Kidney glomerular epithelial cell (primary cell): ENCODE measurements around the gene STIL.
"Not testable (repeated sequence)": the region's sequence is repeated elsewhere in the genome, so short reads cannot be mapped to it uniquely, and the experiment has no call there.

Experiments
- DNase-seq: peaks from one replicate; lab custom pipeline; 2025; lab: John Stamatoyannopoulos, UW

Gene STIL

GRCh38 chr1:47313915-47314664 is at the start of gene STIL:
STIL (minus strand) TSS chr1:47314147; CDS start chr1:47310319, 3,828 bp downstream.
- DNase-seq, result peak; percentile 99

- DNase-seq, result no peak
Measured at GRCh38 chr1:47362828-47363227, 48.9 kb upstream of the STIL start.

- DNase-seq, result no peak
Measured at GRCh38 chr1:47361380-47361779, 47.4 kb upstream of the STIL start.

- no peak for DNase-seq
Measured at GRCh38 chr1:47351305-47351704, 37.4 kb upstream of the STIL start.

GRCh38 chr1:47348246-47348645 is 34.3 kb upstream of the STIL start:
- DNase-seq, result no peak

- no peak for DNase-seq
Measured at GRCh38 chr1:47347735-47348134, 33.8 kb upstream of the STIL start.

DNA sequence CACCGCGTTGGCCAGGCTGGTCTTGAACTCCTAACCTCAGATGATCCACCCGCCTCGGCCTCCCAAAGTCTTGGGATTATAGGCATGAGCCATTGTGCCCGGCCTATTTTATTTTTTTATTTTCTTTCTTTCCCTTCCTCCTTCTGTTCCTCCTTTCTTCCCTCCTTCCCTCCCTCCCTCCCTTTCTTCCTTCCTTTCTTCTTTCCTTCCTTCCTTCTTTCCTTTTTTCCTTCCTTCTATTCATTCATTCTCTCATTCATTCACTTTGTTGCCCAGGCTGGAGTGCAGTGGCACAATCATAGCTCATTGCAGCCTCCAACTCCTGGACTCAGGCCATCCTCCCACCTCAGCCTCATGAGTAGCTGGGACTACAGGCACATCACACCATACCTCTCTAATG is 33.0 kb upstream of the STIL start:
- DNase-seq, result not testable (repeated sequence)

- no peak for DNase-seq
Measured at GRCh38 chr1:47340227-47340626, 26.3 kb upstream of the STIL start.

DNA sequence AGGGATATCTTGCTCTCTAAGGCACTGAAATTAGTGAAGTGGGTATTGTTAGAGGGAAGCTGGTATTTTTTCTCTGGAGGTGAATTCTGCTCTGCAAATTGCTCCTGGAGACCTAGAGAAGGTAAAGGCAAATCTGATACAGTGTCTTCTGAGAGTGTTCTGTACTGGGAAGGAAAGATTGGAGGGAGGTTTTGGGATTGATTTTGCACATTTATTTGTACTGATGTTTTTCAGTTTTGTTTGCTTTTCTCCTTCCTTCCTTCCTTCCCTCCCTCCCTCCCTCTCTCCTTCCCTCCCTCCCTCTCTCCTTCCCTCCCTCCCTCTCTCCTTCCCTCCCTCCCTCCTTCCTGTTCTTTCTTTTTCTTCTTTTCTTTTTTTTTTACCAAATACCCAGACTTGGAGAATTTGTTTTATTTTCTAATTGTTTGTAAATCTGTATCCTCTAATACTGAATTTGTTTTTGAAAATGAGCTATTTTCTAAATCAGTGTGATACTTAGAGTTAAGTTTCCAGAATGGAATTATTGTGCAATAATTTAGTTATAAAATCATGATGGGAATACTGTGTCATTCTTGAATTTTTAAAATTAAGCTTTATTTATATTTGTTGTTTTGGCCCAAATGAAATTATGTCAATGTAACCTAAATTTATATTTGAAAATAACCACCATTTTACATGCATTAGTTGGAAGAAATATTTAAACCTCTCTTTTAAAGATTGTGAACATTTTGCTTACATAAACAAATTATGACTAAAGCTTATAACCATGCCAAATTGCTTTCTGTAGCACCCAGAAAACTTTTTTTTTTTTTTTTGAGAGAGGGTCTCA is 24.5 kb upstream of the STIL start:
- no peak for DNase-seq

DNA sequence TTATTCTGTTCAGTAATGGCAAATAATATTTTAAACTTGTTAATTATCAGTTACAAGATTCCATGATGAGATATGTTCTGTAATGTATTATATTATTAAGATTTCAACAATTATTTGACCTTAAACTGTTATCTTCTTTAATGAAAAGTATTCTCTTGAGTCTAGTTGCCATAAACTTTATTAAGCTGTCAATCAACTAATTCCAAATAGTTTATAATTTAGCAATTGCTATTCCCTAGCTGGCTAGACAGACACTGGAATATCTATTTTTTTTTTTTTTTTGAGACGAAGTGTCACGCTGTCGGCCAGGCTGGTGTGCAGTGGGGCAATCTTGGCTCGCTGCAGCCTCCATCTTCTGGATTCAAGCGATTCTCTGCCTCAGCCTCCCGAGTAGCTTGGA is 23.4 kb upstream of the STIL start:
- DNase-seq, result no peak

DNA sequence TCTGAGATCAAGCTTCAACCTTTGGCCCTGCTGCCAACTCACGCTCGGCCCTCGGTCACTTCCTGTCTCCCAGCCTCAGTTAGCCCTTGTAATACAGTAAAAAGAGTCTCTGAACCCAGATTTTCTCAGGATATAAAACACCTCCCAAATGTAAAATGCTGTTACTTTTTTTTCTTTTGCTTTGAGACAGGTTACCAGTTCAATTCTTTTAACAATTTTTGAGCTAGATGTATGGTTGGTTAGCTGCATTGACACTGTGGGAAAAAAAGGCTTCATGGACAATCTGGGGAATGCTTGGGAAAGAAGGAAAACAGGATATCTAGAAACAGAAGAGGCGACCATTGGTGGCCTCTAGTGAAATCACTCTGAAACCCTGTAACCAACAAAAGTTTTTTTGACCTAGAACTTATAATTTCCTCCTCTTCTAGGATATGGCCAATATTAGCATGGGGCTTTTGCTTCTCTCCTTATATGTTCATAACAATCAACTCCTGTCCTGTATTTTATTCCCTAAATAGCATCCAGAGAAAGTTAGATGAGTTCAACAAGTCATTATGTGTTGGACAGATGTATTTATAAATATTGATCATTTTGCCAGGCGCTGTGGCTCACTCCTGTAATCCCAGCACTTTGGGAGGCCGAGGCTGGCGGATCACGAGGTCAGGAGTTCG is 21.0 kb upstream of the STIL start:
- no peak for DNase-seq

DNA sequence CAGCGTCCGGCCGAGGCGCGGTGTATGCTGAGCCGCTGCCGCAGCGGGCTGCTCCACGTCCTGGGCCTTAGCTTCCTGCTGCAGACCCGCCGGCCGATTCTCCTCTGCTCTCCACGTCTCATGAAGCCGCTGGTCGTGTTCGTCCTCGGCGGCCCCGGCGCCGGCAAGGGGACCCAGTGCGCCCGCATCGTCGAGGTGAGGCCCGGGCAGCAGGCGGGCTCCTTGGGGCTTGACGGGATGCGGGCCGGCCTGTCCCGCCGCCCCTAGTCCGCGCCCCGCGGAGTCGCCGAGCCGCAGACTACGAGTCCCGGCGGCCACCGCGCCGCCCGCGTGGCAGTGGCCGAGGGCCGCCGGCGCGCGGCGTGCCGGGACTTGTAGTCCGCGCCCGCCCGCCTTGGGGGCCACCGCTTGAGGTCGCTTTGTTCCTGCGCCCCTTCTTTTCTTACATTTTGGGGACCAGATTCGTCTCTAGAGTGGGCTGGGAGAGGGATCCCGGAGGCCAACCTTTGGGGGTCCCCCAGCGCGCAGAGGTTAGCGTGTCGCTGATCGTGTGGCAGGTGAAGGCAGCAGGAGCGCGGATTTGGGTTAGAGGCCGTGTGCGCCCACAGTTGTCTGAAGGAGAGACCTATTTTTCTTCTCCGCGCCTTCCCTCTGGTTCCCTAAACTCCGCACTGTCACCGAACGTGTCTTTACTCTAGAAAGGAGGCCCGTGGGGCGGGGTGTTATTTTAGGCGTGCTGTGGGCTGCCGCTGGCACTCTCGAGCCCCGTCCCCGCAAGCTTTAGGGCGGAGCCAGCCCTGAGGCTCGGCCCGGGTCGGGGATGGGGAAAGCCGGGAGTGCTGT is 20.2 kb upstream of the STIL start:
- peak; percentile 76 for DNase-seq

- peak; percentile 76 for DNase-seq
Measured at GRCh38 chr1:47333578-47333921, 19.6 kb upstream of the STIL start, which contains the start of gene CMPK1. CMPK1 (plus strand) TSS chr1:47333790; CDS start chr1:47333946, 156 bp downstream.

DNA sequence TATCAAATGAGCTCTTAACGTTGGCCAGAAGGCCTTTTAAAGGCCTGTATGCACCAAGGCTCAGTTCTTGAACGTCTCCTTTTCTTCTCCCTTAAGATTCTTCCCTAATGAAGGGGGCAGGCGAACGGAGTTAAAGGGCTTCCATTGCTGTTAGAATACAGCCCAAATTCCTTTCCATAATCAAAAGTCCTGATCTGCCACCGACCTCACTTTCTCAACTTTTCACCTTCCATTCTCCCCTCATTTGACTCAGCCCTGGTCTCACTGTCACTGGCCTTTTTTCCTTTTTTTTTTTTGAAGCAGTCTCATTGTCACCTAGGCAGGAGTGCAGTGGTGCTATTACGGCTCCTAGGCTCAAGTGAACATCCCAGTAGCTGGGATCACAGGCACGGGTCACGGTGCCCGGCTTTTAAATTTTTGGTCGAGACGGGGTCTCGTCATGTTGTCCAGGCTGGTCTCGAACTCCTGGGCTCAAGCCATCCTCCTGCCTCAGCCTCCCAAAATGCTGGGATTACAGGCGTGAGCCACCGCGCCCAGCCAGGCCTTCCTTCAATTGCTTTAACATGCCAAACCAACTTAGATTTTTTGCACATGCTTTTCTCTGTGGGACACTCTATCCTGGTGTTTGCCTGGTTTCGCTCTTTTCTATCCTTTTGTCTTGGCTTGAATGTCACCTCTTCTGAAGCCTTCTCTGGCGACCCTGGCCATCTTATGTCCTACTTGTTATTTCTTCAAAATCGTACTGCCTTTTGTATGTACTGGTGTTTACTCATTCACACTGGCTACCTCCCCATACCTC is 19.0 kb upstream of the STIL start:
- no peak for DNase-seq

DNA sequence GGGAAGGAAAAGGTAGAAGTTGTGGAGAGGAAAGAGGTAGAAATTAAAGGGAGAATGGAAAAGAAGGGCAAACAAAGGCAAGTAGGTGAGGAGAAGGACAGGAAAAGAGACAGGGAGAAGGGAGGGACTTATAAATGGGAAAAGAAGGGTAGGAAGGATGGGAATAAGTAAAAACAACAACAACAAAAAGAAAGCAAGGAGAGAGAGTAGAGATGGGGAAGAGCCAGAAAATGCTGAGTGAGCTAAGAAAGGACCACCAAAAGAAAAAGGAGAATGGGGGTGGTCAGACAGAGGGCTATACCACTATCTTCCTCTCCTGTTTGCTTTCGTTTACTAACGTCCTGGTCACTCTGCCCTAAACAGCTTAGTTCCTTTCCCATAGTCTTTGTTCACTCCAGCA is 17.9 kb upstream of the STIL start:
- no peak for DNase-seq

DNA sequence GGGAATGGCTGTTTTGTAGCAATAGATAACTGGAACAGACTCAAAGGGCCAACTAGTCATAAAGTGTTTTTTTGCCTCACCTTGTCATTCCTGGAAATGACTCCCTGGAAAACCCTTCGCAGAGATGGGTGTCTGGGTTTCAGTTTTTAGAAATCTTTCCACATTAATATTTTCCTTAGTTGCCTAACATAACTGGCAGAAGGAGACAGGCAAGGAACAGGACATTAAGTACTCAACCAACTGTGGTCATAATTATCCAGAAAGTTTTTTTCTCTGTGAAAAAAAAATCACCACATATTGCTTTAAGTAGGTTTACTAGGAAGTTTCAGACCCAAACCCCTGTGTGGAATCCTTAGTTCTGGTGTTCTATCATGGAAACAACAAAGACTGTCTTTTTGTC is 16.3 kb upstream of the STIL start:
- DNase-seq, result no peak

GRCh38 chr1:47328992-47329391 is 15.0 kb upstream of the STIL start:
- no peak for DNase-seq

DNA sequence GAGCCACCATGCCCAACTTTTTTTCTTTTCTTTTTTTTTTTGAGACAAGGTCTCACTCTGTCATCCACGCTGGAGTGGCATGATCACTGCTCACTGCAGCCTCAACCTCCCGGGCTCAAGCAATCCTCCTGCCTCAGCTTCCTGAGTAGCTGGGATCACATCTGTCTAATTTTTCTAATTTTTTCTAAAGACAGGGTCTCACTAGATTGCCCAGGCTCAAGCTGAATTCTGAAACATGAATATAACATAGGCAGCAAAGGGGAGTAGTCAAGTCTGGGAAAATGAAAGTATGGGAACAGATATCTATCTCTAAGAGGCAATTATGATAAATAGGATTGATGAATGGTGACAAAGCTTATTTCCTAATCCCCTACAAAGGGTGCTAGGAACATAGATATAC is 12.3 kb upstream of the STIL start:
- no peak for DNase-seq

DNA sequence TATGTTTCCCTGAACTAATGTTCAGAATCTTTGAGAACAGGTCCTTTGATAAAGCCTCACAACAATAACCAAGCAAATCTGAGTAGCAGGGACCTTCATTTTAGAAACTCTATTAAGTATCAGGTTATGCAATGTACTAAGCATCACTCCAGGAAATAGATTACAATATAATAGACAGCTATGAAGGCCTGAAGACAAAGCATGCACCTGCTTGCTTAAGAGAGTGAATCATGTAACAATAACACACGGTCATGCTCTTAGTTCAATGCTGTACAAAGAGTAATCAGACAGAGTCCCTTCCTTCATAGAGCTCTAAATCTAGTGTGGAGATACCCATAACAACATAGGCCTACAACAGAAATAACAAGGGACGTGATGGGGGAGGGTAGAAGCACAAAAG is 11.6 kb upstream of the STIL start:
- peak; percentile 51 for DNase-seq

DNA sequence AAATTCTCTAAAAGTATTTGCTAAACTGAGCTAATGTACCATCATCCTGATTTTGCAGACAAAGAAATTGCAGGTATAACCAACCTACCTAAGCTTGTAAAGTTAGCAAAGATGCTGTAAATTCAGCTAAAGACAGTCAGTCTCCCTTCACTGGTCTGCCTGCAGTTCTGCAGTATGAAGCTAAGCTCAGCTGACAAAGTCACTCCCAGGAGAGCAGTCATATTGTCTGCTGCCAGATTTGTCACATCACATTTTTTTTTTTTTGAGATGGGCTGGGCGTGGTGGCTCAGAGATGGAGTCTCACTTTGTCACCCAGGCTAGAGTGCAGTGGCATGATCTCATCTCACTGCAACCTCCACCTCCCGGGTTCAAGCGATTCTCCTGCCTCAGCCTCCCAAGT is 10.7 kb upstream of the STIL start:
- no peak for DNase-seq

- no peak for DNase-seq
Measured at GRCh38 chr1:47323599-47324031, 9.7 kb upstream of the STIL start.
